ENCODE results near the gene TRMU.
"Not testable (repeated sequence)": the region's sequence is repeated elsewhere in the genome, so short reads cannot be mapped to it uniquely, and the experiment has no call there.

Gene TRMU

DNA sequence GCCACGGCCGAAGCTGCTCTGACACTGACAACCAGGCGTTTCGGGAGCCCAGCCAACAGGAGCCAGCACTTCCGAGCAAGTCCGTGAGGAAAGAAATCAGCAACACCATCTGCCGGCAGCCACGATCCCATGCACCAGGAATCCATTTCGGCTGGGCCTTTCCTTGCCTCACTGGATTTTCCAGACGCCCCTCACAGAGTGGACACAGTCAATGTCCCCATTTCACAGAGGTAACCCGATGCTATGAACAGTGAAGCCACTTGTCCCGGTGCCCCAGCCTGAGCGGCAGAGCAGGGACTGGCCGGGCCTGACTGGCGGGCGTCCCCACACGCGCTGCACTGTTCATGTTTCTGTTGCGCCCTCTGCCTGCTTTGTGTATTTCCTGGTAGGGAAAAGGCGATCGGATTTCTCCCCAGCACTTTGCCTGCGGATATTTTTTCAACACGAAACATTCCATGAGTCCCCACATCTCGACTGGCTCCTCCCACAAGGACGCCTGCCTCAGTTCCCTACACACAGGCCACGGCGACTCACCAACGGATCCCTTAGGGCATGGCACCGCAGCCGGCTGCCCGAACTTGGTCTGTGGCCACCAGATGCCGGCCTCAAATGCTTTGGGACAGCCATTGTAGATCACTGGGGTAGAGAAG is 55.3 kb downstream of the TRMU start:
- DNase-seq: no peak

- no peak for DNase-seq
Measured at GRCh38 chr22:46391486-46392136, 56.1 kb downstream of the TRMU start.

DNA sequence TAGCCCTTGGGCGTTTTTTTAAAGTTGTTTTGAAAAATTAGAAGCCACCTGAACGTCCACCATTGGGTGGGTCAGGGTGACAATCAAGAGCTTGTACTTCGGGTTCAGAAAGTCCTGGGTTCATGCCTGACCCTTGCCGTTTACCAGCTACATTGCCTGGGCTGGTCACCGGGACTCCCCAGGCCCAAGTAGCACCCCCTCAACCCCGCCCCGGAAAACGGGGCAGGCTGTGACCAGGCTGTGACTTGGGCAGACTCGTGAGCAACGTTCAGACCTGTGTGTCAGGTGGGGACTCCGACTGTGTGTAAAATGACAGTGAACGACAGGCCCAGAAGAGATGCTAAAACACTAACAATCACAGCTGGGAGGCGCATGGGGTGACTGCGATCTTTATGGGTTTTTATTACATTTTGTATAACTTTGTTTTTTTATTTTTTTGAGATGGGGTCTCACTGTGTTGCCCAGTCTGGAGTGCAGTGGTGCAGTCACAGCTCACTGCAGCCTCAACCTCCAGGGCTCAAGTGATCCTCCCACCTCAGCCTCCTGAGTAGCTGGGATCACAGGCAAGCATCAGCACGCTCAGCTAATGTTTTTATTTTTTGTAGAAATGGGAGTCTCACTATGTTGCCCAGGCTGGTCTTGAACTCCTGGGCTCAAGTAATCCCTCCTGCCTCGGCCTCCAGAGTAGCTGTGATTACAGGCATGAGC is 56.8 kb downstream of the TRMU start:
- no peak for DNase-seq

- DNase-seq: no peak
Measured at GRCh38 chr22:46393873-46394272, 58.4 kb downstream of the TRMU start.

DNA sequence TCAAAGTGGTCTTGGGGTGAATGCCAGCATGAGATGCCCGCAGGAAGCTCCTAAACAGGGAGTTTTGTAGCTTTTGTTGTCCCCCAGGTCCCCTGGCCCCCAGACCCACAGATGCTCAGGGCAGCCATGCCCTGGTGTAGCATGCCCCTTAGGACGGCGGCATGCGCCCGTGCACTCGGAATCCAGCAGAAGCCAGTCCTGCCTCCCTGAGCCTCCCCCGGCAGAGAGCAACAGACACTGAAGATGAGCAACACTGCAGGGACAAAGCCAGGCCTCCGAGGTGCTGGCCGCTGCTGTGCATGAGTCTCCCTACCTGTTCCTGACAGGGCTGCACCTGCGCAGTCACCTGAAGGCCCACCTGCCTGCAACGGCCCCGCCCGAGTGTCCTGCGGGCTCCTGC is 59.1 kb downstream of the TRMU start:
- DNase-seq: no peak

DNA sequence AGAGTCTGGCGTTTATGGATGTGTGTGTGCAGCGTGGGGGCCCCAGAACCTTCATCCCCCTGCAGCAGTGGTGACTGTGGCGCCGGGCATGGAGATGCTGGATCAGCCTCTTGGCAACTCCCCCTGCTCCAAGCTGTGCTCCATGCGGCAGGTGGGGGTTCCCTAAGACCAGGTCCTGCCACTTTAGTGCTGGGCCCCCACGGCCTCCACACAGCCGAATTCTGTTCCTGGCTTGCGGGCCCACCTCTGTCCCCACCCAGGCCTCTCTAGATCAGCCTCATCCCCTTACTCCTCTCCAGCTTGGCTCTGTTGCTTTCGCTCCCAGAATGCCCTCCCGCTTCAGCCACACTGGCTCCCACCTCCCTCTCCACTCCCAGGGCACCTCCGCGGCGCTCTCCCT is 59.6 kb downstream of the TRMU start:
- no peak for DNase-seq

- DNase-seq: not testable (repeated sequence)
Measured at GRCh38 chr22:46397049-46397448, 61.5 kb downstream of the TRMU start.

DNA sequence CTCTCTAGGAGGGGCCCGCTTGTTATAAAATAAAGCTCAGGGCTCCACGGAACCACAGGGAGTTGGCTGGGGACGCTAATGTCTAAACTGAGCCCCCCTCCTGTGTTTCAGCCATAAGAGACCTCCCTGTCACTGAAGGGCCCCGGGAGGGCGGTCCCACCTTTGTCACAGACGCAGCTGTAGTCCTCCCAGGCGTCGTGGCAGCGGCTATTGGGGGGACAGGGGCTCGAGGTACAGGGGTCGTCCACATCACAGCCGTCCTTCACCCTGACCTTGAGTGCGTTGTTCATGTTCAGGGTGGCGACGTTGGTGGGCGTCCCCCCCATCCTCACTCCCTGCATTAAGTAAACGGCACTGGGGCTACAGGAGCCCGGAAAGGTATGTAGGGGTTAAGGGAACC is 62.0 kb downstream of the TRMU start:
- no peak for DNase-seq

DNA sequence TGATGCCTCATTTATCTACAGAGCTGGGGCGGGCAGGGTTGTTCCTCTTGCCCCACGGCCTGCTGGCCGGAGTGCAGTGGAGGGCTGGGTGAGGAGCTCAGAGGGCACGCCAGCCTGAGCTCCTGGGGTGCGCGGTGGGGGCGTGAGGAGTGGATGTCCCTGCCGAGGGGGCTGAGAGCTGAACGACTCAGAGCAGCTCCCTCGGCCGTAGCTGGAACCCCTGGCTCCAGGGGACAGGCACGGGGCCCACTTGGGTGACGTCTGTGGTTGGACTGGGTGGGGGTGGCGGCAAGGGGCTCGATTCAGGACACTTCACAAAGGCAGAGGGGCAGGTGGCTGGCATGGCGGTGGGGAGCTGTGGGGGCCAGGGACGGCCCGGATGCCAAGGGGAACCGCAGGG is 62.4 kb downstream of the TRMU start:
- DNase-seq: no peak

GRCh38 chr22:46399251-46400024 is 63.9 kb downstream of the TRMU start:
- DNase-seq: no peak

- DNase-seq: no peak
Measured at GRCh38 chr22:46401370-46401769, 65.9 kb downstream of the TRMU start.

- no peak for DNase-seq
Measured at GRCh38 chr22:46402505-46402904, 67.0 kb downstream of the TRMU start.

DNA sequence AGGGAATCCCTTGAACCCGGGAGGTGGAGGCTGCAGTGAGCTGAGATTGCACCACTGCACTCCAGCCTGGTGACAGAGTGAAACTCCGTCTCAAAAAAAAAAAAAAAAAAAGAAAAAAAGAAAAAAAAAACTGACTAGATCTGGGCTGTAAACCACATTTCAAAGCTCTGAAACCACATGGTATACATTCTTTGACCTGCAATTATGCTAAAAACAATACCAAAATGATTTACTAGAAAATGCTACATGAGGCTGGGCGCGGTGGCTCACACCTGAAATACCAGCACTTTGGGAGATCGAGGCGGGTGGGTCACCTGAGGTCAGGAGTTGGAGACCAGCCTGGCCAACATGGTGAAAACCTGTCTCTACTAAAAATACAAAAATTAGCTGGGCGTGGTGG is 68.4 kb downstream of the TRMU start:
- not testable (repeated sequence) for DNase-seq

DNA sequence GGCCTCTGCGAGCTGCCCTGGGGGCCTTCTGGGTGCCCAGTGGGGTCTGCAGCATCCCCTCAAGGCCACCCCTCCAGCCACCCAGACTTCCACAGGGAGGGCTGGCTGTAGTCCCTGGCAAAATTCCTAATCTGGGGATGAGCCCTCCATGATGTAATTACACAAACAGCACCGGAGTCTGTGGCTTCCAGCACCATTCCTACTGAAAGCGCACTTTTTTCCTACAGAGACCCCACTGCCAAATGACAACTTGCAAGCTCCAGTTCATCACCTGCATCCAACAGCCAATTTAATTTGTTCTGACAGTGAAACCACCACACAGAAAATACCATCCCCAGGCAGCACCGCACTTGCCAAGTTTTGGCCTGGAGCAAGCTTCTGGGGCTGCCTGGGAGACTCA is 70.4 kb downstream of the TRMU start:
- DNase-seq: no peak

DNA sequence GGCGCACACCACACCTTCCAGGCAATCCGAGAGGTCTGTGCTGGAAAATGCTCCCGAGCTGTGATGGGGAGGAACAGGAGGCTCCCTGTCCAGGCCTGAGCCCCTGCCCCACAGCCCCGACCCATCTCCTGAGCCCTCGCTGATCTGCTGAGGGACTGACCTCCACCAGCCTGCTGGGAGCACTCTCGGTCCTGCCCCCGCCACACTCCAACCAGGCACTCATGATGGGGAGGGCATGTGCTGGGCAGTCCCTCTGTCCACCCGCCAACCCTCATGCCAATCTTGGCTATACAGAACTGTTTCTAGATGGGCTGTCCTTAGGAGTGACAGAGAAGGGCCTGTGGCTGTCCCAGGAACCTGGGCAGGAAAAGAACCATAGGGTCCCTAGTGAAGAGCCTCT is 70.8 kb downstream of the TRMU start:
- DNase-seq: no peak

- DNase-seq: no peak
Measured at GRCh38 chr22:46406791-46407190, 71.3 kb downstream of the TRMU start.

Data from activated CD4-positive, alpha-beta T cell treated with anti-CD3 and anti-CD28 coated beads, Interleukin-2, amount 50 U/mL, for 48 hours (primary cell).